Thyroid gland (tissue), 4 donors: ENCODE measurements around the gene CPA1.

ENCODE experiments used
- POLR2A ChIP-seq, 2 donors: fragments of 450-650 bp; IDR thresholded peaks; one replicate each; pipeline ENCODE4 v1.6.1; 2017; ENCODE audit warnings: antibody characterized with exemption in 2 of 2, mild to moderate bottlenecking in 2 of 2, moderate library complexity in 1 of 2
- TF ChIP-seq, protein P1 (sequence below), 6 experiments: fragments of 200-600 bp in 3 of 6; fragments of 450-650 bp in 3 of 6; sonication (generic) in 3 of 6; IDR thresholded peaks; one replicate each; pipeline ENCODE4 v1.5.1; 2016 to 2019; ENCODE audit warnings: antibody characterized with exemption in 6 of 6, mild to moderate bottlenecking in 2 of 6, inconsistent platforms in 1 of 6, moderate library complexity in 1 of 6

DNA sequence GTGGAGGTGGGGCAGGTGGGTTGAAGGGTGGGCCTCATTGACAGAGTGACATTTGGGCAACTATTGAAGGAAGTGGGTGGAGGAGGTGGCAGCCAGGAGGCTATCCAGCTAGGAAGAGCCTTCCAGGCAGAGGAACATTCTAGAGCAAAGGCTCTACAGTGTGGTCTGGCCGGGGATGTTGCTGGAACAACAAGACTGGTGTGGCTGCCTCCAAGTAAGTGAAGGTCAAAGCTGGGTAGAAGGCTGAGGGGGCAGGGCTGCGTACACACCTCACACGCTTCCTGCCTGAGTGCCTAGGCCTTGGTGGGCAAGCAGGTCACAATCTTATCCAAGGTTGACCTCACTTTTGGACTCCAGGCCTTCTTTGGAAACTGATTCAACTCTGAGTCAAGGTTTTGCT is 6.6 kb downstream of the CPA1 start:
- TF ChIP-seq, protein P1, sequence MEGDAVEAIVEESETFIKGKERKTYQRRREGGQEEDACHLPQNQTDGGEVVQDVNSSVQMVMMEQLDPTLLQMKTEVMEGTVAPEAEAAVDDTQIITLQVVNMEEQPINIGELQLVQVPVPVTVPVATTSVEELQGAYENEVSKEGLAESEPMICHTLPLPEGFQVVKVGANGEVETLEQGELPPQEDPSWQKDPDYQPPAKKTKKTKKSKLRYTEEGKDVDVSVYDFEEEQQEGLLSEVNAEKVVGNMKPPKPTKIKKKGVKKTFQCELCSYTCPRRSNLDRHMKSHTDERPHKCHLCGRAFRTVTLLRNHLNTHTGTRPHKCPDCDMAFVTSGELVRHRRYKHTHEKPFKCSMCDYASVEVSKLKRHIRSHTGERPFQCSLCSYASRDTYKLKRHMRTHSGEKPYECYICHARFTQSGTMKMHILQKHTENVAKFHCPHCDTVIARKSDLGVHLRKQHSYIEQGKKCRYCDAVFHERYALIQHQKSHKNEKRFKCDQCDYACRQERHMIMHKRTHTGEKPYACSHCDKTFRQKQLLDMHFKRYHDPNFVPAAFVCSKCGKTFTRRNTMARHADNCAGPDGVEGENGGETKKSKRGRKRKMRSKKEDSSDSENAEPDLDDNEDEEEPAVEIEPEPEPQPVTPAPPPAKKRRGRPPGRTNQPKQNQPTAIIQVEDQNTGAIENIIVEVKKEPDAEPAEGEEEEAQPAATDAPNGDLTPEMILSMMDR (IDR thresholded peaks at IDR 0.05), result no peak
- no peak for TF ChIP-seq POLR2A (IDR thresholded peaks at IDR 0.05)
